Psoas muscle (tissue), 8 donors: ENCODE results near the gene CACNA1F. TPM values are rescaled to one million over a fixed set of nuclear protein-coding genes. Genes with fewer than 3 reads are reported as not detected.

ENCODE experiments used
- ATAC-seq, 4 donors: fragments of 200-7000 bp; cut with Tn5 transposase; one replicate each; pipeline ENCODE4 v1.9.1; 2020; ENCODE audit warnings: moderate library complexity in 3 of 4, mild to moderate bottlenecking in 2 of 4
- DNase-seq, 2 donors: peaks; one replicate each; pipeline ENCODE4 v3.0.0-alpha.2; 2020
- H3K27ac ChIP-seq: fragments of 200-600 bp; one replicate; pipeline ENCODE4 v1.8.0; 2022
- H3K27me3 ChIP-seq, 3 donors: fragments of 200-600 bp in 1 of 3; one replicate each; pipeline versions ENCODE4 v1.6.1 to v1.8.0; 2013 to 2022; ENCODE audit warnings: low read length in 2 of 3, mild to moderate bottlenecking in 2 of 3, moderate library complexity in 1 of 3; ENCODE audit not compliant: insufficient read depth in 3 of 3
- H3K36me3 ChIP-seq, 2 donors: fragments of 200-600 bp in 1 of 2; one replicate each; pipeline versions ENCODE4 v1.6.1 to v1.8.0; 2013 to 2022; ENCODE audit warnings: low read depth in 1 of 2, mild to moderate bottlenecking in 1 of 2, moderate library complexity in 1 of 2; ENCODE audit not compliant: insufficient read depth in 1 of 2
- H3K4me1 ChIP-seq: fragments of 200-600 bp; one replicate; pipeline ENCODE4 v1.8.0; 2022
- H3K4me3 ChIP-seq: fragments of 200-600 bp; one replicate; pipeline ENCODE4 v1.8.0; 2022; ENCODE audit warnings: mild to moderate bottlenecking
- H3K9me3 ChIP-seq: fragments of 200-600 bp; one replicate; pipeline ENCODE4 v1.8.0; 2022
- CTCF ChIP-seq: fragments of 200-600 bp; IDR thresholded peaks from one replicate; pipeline ENCODE4 v1.8.0; 2022; ENCODE audit warnings: antibody characterized with exemption
- WGBS, 3 donors: extraction: QIAGEN DNeasy Blood & Tissue Kit; methylation state at CpG; one replicate each; pipeline versions ENCODE4 v1.1.6 to v1.1.7; 2013; 5-methylcytosine and 5-hydroxymethylcytosine counted together
- intact Hi-C, 2 donors: fragments of 100-400 bp; cut with DNase I; formaldehyde crosslinking; loops; one replicate each; pipeline versions ENCODE4 v1.11.0 to v1.14.2; 2022
- polyA plus RNA-seq, 3 donors: library from polyadenylated mRNA; stranded (reverse); fragments of 200-250 nt; gene quantifications; one replicate each; pipeline ENCODE4 v1.2.3, GENCODE V29; 2013
- total RNA-seq, 4 donors: library from RNA; stranded (reverse); fragmentation: NEBNext Ultra II Directional in 2 of 4; extraction: Animal tissue kit (Norgen Biotek cat#: 25700) in 2 of 4; gene quantifications; one replicate each; pipeline versions ENCODE4 v1.2.1 to v1.2.4, GENCODE V29; 2021 to 2023
- donor health status: healthy with polysubstance abuse.
- donor health status: DM: no; HTN: no; CAD: no; lungs with moderate emphysema.
- donor health status: Bipolar disorder and iron deficiency.
- donor health status: healthy.
- donor health status: DM: yes; HTN: yes; CAD: no.
- donor health status: DM: no; HTN: no; CAD: no.
- donor health status: DM: no; HTN: no; CAD: no.
- donor health status: DM: yes; HTN: yes; CAD: no.

The CACNA1F gene
- total and polyA plus RNA-seq, 7 donors, result 0.01 to 0.12 (median 0.03) TPM; not detected in 3

GRCh38 chrX:49268702-49269009 lies 35.5 kb upstream of the CACNA1F start:
- no peak for TF ChIP-seq CTCF
- DNase-seq, result no peak
- no peaks in the 10 kb centered on the region for H3K4me1 ChIP-seq
- peak overlapping the region; percentile 87 for H3K27ac ChIP-seq
- no peaks in the 10 kb centered on the region for H3K9me3 ChIP-seq
- intact Hi-C loops, result no loop called here
- peaks cover 0 to 3% (median 0%) of the 10 kb centered on the region in 3 donors for H3K27me3 ChIP-seq
- WGBS, 3 donors, result 3 to 29% (median 10%) methylated on average over 3 to 4 of the region's 4 CpGs
- peak overlapping the region; percentile 80 for H3K4me3 ChIP-seq
- no peaks in the 10 kb centered on the region for H3K36me3 ChIP-seq
- ATAC-seq, result no peak

GRCh38 chrX:49266523-49267445 lies 33.6 kb upstream of the CACNA1F start:
- Histone ChIP-seq H3K27me3 (peaks cover 0 to 3% (median 0%) of the 10 kb centered on the region in 3 donors), H3K4me1 (no peaks in the 10 kb centered on the region), H3K9me3 (no peaks in the 10 kb centered on the region), H3K27ac (no peak overlapping the region), H3K4me3 (no peak overlapping the region), H3K36me3 (no peaks in the 10 kb centered on the region)
- intact Hi-C loops, result no loop called here
- TF ChIP-seq CTCF, result no peak
- WGBS, 3 donors, result 67 to 70% (median 67%) methylated on average over 10 of the region's 10 CpGs
- no peak for DNase-seq
- no peak for ATAC-seq

- intact Hi-C loops, result no loop called here
- H3K36me3 ChIP-seq, result no peaks in the 10 kb centered on the region
- no peak within 1 kb of the TSS for H3K27ac ChIP-seq
- TF ChIP-seq CTCF, result no peak
- H3K27me3 ChIP-seq, result peaks cover 0 to 4% (median 0%) of the 10 kb centered on the region in 3 donors
- H3K4me1 ChIP-seq, result no peaks in the 10 kb centered on the region
- 81 to 90% (median 88%) methylated on average over 11 of the region's 11 CpGs for WGBS, 3 donors
- ATAC-seq, result no peak
- no peaks in the 10 kb centered on the region for H3K9me3 ChIP-seq
- no peak for DNase-seq
- no peak within 1 kb of the TSS for H3K4me3 ChIP-seq
Observed at GRCh38 chrX:49264460-49264859, 31.3 kb upstream of the CACNA1F start, which contains the start of gene FOXP3. TSS of gene FOXP3 (minus strand) at chrX:49264710. CDS start at chrX:49258505, 6,205 bp downstream.

- H3K9me3 ChIP-seq, result no peaks in the 10 kb centered on the region
- peaks cover 0 to 8% (median 0%) of the 10 kb centered on the region in 3 donors for H3K27me3 ChIP-seq
- no peak overlapping the region for H3K27ac ChIP-seq
- H3K36me3 ChIP-seq, result no peaks in the 10 kb centered on the region
- intact Hi-C loops, result no loop called here
- DNase-seq (no peak), ATAC-seq (no peak)
- WGBS, 3 donors, result 74 to 87% (median 79%) methylated on average over 9 to 10 of the region's 10 CpGs
- no peak overlapping the region for H3K4me3 ChIP-seq
- no peak for TF ChIP-seq CTCF
- no peaks in the 10 kb centered on the region for H3K4me1 ChIP-seq
Observed at GRCh38 chrX:49263631-49264030, 30.5 kb upstream of the CACNA1F start.
